ENCODE measurements around the gene WDCP.

Gene WDCP

DNA sequence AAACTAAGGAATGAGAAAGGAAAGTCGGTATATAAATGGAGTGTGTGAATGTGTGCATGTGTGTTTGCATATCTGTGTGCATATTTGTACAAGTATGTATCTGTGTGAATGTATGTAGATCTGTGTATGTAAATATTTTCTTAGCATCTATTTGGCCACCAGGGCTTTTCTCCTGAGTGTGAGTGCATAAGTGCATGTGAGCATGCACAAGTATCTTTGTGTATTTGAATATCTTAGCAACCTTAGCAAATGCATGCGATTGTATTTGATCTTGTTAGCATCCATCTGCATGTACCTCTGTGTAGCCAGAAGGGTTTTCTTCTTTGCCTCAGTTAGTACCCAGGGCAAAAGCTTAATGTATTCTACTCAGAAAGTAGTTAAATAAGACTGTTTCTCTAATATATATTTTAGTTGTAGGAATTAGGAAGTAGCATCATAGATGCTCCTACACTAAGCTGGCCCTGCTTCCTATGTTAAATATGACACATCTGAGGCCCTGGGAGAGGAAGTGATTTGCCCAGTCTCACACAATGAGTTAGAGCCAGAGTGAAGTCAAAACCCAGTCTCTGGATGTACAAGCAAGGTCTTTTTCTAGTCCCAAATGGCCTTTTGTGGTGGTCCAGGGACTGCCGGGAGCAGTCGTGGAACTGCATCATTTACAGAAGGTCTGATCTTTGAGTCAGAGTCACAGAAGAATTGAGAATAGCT lies 11.5 kb upstream of the WDCP start:
- DNase-seq (ENCODE audit: low spot score), result no peak
- TF ChIP-seq, protein P1, sequence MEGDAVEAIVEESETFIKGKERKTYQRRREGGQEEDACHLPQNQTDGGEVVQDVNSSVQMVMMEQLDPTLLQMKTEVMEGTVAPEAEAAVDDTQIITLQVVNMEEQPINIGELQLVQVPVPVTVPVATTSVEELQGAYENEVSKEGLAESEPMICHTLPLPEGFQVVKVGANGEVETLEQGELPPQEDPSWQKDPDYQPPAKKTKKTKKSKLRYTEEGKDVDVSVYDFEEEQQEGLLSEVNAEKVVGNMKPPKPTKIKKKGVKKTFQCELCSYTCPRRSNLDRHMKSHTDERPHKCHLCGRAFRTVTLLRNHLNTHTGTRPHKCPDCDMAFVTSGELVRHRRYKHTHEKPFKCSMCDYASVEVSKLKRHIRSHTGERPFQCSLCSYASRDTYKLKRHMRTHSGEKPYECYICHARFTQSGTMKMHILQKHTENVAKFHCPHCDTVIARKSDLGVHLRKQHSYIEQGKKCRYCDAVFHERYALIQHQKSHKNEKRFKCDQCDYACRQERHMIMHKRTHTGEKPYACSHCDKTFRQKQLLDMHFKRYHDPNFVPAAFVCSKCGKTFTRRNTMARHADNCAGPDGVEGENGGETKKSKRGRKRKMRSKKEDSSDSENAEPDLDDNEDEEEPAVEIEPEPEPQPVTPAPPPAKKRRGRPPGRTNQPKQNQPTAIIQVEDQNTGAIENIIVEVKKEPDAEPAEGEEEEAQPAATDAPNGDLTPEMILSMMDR (IDR thresholded peaks at IDR 0.05; ENCODE audit: extremely low read depth, missing control alignments), result no peak

DNA sequence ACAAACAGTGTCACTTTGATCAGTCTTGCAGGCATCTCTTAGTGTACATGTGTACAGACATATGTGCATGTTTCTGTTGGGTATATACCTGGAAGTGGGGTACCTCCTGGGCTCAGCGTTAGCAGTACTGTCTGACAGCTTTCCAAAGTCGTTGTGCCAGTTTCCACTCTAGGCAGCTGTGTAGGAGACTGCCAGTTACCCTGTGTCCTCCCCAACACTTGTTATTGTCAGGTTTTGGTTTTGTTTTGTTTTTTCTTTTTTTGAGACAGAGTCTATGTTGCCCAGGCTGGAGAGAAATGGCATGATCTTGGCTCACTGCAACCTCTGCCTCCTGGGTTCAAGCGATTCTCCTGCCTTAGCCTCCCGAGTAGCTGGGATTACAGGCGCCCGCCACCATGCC lies 8.6 kb upstream of the WDCP start:
- TF ChIP-seq, protein P1 (IDR thresholded peaks at IDR 0.05; ENCODE audit: extremely low read depth, missing control alignments), result no peak
- DNase-seq (ENCODE audit: low spot score), result no peak

DNA sequence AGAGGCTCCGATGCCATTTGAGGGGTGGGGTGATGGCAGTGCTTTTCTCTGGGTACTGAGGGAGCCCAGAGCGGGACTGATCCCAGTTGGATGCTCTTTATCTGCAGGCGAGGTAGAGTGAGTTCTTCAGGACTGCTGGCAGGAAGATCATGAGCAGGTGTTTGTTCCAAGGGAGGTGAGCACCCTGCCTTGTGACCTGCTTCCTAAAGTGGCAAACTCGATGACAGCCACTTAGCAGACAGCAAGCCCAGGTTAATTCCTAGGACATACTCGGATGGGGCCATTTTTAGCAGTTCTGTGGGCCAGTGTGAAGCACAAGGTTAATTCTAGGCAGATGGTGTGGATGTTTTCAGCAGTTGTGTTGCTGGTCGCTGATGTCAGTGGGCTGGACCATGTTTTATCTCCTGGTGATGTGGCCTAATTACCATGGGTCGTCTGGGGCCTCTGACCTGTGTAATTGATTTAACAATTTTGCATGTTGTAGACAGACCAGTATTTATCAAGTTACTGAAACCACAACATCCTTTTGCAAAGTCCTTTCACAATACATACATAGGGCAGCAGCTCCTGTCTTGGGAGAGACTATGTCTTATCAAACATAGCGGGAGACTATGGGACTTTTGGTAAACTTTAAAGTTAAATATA lies 7.3 kb upstream of the WDCP start:
- DNase-seq (ENCODE audit: low spot score), result no peak
- TF ChIP-seq, protein P1 (IDR thresholded peaks at IDR 0.05; ENCODE audit: extremely low read depth, missing control alignments), result no peak

DNA sequence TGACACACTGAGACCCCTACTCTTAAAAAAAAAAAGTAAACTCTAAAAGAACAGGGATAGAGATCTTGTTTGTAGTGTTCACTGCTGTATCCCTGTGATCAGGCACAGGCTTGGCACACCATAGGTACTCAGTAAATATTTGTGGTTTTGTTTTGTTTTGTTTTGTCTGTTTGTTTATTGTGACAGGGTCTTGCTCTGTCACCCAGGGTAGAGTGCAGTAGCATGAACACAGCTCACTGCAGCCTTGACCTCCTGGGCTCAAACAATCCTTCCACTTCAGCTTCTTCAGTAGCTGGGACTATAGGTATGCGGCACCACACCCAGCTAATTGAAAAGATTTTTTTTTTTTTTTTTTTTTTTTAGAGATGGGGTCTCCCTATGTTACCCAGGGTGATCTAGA lies 5.8 kb upstream of the WDCP start:
- TF ChIP-seq, protein P1 (IDR thresholded peaks at IDR 0.05; ENCODE audit: extremely low read depth, missing control alignments), result no peak
- DNase-seq (ENCODE audit: low spot score), result no peak

DNA sequence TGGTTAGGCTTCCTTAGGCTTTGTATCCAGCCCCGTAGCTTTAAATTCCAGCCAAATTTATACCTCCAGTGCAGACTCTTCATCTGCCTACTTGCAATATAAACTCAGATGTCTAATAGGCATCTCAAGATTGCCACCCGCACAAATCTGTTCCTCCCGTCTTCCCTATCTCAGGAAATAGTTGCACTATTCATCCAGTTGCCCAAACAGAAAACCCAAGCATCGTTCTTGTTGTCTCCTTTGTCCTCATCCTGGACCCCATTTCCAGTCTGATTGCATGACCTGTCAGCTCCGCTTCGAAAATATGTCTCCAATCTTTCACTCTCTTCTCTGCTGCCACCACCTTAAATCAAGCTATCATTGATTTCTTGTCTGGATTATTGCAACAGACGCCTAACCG lies 4.6 kb upstream of the WDCP start:
- TF ChIP-seq, protein P1 (IDR thresholded peaks at IDR 0.05; ENCODE audit: extremely low read depth, missing control alignments), result no peak

DNA sequence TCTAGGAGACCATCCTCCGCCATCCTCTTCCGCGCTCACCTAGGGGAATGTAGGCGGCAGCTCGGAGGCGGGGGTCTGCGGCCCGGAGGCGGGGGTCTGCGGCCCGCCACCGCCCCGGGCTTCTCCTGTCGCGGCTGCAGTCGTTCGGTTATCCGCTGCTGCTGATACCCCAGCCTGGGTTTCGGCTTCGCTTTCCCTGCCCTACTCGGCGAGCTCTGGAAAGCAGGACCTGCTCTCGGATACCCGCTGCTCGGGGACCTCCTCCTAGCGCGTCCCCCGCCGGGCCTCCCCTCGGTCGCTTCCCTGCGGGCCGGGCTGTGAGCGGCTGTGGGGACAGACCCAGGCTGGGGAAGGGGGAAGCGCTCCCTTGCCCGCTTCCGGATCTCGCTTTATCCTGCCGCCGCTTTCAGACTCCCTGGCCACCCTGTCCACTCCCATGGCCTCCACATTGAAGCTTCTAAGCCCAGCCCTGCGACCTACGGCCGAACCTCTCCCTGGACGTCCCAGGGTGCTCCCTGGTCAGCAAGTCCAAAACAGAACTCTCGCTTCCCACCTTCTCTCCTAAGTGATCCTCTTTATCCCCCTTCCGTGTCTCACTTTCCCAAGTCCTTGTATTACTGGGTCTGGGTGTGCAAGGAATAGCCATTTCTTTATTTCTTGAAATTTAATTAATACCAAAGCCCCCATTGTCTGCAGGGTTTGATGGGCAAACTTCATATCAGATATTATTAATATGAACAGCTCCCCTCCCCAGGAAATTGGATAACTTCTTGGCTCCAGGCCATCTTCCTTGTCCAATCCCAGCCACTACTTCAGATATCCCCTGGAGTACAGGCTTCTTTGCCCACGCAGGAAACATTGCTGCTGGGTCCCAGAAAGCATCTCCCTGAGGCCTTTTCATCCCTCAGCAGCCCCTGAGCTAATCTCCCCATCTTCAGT lies 3.1 kb upstream of the WDCP start:
- TF ChIP-seq, protein P1 (IDR thresholded peaks at IDR 0.05; ENCODE audit: extremely low read depth, missing control alignments), result no peak
- DNase-seq (ENCODE audit: low spot score), result no peak

More for the DNA sequence above, 4.6 kb upstream of the WDCP start:
- DNase-seq (ENCODE audit: low spot score), result no peak
